SKM-1 treated with dmso at 0.1 percent for 144 hours (cell line): ENCODE data around the gene IFRD1.
"Not testable (repeated sequence)": the region's sequence is repeated elsewhere in the genome, so short reads cannot be mapped to it uniquely, and the experiment has no call there.

ENCODE experiments used
- DNase-seq: peaks from one replicate; lab custom pipeline; 2025; ENCODE audit not compliant: unreplicated experiment; lab: John Stamatoyannopoulos, UW

Gene IFRD1

GRCh38 chr7:112512451-112513210, 62.4 kb downstream of the IFRD1 start:
- no peak for DNase-seq

DNA sequence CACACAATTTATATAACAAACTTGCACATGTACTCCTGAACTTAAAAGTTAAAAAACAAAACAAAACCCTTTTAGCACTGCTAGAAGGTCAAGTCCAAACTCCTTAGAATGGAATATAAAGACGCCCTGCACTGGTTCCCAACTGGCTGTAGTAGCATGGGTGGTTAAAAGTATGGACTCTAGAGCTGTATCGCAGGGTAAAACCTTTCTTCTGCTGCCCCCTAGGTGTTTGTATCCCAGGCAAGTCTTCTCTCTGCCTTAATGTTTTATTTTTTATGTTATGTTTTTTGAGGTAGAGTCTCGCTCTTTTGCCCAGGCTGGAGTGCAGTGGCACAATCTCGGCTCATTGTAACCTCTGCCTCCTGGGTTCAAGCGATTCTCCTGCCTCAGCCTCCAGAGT, 65.7 kb downstream of the IFRD1 start:
- no peak for DNase-seq

- not testable (repeated sequence) for DNase-seq
Observed at GRCh38 chr7:112516418-112516817, 66.2 kb downstream of the IFRD1 start.

DNA sequence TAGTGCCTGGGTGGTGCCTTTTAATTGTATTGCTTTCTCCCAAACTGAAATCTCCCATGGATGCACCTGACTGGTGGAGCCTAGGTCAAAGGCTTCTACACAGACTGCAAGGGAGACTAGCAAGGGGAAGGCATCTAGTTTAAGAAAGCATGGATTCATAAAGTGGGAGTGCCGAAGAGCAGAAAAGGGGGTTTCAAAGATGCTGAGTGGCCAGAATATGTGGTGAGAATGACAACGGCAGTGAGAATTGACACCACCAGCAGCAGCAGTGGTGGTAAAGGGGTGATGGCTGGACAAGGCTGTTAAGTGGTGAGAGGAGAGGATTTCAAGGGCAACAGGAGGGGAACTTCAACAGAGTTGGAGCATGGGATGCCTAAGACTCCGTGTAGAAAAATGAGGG, 67.2 kb downstream of the IFRD1 start:
- no peak for DNase-seq

DNA sequence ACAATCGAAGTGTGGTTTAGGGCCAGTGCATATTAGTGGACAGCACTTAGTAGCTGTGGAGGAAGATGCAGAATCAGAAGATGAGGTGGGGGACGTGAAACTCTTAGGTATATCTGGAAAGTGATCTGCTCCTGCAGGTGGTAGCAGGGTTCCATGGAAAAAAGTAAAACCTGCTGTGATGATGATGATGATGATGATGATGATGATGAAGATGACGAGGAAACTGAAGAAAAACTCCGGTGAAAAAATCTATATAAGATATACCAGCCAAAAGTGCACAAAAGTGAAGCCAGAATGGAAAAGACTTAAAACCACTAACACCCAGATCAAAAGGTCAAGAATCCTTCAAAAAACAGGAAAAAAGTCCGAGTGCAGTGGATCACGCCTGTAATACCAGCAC, 70.5 kb downstream of the IFRD1 start:
- DNase-seq, result no peak

DNA sequence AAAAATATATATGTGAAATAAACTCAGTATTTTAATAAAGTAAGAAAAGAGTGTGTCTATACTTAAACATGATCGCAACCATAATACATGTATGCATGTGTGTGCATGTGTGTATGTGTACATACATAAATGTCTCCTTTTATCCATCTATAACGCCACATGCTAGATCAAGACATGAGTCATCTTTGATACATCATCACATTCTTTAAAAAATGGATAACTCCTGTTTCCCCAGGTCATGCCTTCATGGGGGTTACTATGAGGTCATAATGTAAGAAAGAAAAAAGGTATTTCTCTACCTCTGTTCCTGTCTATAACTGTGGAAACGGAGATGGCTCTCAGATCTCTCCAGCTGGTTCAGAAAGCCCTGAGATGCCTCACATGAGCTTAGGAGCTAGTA, 71.7 kb downstream of the IFRD1 start:
- DNase-seq, result no peak

DNA sequence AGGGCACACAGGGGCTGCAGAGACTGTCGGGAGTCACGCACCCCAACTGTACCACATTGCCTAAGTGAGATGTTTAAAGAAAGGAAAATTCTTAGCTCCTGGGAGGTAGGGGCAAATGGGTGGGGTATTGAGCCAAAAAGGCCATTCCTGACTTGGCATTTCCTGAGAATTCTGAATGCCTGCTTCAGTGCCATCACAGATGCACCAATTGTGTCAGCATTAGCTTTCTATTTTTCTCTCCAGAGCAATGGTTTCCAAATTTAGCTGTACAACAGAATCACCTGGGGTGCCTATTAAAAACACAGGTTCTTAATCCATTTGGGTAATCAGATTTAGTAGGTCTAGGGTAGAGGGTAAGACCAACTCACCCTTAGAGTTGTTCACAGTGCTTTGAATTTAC, 73.6 kb downstream of the IFRD1 start:
- DNase-seq, result no peak
